NCI-H128 (cell line): Measurements from ENCODE around the gene TMUB1.

Experiments used
- DNase-seq: peaks from one replicate; lab custom pipeline; 2025; ENCODE audit not compliant: unreplicated experiment; lab: John Stamatoyannopoulos, UW

Gene TMUB1

DNA sequence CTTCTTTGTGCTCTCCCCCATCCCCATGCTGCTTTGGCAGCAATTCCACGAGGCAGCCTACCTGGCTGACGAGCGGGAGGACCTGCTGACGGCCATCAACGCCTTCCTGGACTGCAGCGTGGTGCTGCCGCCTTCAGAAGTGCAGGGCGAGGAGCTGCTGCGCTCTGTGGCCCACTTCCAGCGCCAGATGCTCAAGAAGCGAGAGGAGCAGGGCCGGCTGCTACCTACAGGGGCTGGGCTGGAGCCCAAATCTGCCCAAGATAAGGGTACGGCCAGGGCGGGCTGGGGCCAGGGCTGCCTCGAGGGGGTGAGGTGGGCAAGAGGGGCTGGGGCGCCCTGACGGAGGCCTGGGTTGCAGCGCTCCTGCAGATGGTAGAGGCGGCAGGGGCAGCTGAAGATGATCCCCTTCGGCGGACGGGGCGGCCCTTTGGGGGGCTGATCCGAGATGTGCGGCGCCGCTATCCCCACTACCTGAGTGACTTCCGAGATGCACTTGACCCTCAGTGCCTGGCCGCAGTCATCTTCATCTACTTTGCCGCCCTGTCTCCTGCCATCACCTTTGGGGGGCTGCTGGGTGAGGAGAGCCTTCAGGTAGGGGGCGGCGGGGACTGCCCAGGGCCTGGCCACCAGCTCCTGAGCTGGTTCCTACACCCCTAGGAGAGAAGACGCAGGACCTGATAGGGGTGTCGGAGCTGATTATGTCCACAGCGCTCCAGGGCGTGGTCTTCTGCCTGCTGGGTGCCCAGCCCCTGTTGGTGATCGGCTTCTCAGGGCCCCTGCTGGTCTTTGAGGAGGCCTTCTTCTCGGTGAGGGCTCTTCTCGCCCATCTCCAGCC, 12.0 kb downstream of the TMUB1 start:
- DNase-seq, result no peak

DNA sequence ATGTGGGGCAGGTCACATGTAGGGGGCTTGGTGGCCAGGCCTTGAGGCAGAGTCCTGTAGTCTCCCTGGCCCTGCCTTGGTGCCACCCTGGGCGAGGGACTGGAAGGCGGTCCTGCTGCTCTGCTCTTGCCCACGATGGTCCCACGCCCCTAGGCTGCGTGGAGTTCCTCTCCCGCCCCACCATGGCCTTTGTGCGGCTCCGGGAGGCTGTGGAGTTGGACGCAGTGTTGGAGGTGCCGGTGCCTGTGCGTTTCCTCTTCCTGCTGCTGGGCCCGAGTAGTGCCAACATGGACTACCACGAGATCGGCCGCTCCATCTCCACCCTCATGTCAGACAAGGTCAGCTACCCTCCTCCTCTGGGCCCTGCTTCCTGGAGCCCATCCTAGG, 12.7 kb downstream of the TMUB1 start:
- no peak for DNase-seq

DNA sequence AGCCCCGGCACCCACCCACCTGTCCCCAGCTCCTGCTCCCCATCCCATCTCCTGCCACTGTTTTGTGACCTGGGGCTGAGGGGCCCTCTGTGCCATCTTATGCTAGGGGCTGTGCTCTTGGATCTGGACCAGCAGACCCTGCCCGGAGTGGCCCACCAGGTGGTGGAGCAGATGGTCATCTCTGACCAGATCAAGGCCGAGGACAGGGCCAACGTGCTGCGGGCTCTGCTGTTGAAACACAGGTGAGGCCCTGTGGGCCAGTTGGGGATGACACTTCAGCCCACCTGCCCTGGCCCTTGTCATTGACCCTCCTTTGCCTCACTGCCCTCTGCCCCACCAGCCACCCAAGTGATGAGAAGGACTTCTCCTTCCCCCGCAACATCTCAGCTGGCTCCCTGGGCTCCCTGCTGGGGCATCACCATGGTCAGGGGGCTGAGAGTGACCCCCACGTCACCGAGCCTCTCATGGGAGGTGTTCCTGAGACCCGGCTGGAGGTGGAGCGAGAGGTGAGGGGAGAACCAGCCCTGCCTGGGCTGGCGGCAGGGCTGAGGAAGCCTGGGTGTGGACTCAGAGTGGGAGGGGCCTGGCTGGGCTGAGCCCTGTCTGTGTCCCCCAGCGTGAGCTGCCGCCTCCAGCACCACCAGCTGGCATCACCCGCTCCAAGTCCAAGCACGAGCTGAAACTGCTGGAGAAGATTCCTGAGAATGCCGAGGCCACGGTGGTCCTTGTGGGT, 13.3 kb downstream of the TMUB1 start:
- no peak for DNase-seq

DNA sequence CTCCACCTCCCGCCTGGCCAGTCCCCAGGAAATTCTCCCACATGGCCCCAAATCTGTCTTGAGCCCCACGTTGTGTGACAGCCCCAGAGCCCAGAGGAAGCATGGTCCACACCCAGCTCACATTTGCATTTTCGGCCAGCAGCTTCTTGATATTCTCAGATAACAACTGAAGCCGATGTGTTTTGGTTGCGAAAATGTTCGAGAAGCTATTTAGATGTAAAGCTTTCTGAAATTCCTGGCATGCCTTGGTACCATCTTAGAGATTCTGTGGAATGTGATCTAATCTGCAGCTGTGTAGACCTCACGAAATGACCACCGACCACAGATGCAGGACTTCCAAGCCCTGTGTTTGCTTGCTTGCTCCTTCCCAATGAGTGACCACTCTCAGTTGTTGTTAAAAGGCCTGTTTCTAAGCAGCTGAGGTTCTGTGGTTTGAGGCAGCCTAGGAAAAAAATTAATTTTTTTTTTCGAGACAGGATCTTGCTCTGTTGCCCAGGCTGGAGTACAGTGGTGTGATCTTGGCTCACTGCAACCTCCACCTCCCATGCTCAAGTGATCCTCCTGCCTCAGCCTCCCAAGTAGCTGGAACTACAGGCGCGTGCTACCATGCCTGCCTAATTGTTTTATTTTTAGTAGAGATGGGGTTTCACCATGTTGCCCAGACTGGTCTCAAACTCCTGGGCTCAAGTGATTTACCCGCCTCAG, 15.1 kb downstream of the TMUB1 start:
- no peak for DNase-seq

DNA sequence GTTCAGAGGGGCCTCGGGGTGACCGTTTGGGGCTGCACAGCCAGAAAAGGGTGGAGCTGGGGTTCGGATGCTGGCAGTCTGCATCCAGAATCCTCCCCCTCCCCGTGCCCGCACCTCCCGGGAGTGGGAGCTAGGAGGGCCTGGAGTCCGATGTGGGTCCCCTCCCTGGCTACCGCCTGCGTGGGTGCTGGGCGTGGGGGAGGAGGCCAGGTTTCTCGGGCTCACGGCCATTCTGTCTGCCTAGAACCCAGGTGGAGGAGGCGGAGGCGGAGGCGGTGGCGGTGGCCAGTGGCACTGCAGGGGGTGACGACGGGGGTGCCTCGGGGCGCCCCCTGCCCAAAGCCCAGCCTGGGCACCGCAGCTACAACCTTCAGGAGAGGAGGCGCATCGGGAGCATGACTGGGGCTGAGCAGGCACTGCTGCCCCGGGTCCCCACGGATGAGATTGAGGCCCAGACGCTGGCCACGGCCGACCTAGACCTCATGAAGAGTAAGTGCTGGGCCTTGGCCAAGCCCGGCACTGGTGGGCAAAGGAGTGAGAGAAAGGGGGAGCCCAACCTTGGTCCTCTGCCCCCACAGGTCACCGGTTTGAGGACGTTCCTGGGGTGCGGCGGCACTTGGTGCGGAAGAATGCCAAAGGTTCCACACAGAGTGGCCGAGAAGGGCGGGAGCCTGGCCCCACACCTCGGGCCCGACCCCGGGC, 16.9 kb downstream of the TMUB1 start:
- DNase-seq, result no peak

DNA sequence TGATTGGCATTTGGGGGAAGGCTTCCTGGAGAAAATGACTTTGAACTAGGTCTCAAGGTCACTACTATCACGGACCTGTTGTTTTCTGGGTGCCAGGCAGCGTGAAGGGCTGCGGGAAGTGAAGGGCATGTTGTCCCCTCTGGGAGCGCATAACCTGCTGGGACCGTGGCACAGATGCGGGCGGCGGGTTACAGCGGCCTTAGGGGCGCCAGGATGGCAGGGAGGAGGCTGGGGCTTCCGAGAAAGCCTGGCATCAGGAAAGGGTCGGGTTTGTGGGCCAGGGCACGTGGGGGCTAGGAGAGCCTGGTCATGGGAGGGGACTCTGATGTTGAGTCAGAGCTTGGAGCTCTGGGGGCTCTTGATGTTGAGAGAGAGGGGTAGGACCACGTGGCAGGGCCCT, 17.8 kb downstream of the TMUB1 start:
- DNase-seq, result no peak

DNA sequence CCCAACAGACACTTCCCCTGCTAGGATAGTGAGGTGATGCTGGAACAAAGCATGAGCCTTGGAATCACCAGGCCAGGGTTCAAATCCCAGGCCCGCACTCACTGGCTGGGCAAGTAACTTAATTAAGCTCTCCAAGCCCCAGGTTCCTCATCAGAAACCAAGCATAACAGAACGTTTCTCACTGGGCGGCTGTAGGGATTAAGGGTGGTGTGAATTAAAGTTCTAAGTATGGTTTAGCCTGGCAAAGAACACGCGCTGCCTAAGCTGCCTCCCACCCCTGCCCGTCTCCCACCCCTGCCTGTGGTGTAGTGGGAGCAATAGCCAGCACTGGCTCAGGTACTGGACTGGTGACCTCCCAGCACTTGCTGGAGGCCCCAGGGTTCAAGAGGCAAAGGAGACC, 18.3 kb downstream of the TMUB1 start:
- no peak for DNase-seq

DNA sequence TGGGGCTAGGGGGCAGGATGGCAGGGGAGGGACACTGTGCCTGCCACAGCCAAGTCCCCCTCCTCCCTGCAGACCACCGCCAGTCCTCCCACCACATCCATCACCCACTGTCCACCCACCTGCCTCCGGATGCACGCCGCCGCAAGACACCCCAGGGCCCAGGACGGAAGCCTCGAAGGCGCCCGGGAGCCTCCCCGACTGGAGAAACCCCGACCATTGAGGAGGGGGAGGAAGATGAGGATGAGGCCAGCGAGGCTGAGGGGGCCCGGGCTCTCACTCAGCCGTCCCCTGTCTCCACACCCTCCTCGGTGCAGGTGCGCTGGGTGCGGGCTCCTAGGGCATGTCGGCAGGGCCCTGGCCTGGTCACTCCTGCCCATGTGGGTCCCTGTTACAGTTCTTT, 18.8 kb downstream of the TMUB1 start:
- DNase-seq, result no peak

DNA sequence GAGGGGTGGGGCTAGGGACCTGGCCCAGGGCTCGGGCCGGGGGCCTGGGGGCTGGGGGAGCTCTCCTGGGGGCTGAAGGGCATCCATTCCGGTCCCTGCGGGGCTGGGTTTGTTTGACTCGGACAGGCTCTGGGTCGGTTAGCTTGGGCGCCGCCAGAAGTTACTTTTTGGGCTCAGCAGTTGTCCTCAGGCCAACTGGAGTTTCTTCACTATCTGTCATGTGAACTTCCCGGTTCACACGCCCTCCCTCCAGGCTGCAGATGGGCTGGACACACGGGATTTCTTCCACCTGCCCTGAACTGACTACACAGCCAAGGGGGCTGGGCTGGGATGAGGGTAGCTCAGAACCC, 20.1 kb downstream of the TMUB1 start:
- no peak for DNase-seq

DNA sequence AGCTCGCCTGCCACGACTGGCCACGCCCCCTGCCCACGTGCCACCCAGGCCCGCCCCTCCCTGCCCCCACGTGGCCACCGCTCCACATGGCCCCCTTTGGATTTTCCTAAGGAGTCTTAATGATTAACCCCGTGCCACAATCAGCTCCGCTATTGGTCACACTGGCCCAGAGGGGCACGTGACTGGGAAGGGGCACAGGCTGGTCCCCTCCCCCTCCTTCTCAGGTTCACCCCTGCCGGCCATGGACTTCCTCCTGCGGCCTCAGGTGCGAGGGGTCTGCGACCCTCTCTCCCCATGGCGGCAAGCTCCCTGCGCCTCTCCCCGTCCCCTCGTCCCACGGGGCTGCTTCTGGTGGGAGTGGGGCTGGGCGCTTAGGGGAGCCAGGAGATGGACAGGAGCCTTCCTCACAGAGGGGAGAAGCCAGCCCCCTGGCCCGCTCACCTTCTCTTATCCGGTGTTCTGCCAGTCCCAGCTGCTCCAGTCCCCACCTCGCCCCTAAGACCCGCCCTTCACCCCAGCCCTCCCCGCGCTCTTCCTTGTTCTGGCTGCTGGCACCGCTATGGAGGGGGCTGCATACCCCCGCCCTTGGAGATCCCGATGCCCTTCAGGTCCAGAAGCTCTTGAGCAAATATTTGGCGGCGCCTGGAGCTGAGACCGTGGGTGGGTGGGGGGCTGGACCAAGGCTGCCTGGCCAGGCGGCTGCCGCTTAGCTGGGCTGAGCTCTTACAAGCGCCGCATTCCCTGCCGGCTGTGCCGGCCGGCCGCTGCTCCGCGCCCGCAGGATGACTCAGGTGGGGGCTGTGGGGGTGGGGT, 20.7 kb downstream of the TMUB1 start:
- no peak for DNase-seq

DNA sequence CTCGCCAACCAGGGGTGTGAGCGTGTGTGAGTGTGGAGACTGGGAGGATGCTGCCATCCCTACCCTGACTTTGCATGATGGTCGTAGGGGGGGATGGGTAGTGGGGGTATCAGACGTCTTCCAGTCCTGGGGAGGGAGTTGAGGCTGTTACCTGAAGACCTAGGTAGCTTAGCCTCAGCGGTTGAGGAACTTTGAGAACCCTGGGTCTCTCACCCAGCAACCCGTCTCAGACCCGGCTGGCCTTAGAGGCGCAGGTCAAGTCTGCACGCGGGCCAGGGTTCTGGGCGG, 21.2 kb downstream of the TMUB1 start:
- no peak for DNase-seq

DNA sequence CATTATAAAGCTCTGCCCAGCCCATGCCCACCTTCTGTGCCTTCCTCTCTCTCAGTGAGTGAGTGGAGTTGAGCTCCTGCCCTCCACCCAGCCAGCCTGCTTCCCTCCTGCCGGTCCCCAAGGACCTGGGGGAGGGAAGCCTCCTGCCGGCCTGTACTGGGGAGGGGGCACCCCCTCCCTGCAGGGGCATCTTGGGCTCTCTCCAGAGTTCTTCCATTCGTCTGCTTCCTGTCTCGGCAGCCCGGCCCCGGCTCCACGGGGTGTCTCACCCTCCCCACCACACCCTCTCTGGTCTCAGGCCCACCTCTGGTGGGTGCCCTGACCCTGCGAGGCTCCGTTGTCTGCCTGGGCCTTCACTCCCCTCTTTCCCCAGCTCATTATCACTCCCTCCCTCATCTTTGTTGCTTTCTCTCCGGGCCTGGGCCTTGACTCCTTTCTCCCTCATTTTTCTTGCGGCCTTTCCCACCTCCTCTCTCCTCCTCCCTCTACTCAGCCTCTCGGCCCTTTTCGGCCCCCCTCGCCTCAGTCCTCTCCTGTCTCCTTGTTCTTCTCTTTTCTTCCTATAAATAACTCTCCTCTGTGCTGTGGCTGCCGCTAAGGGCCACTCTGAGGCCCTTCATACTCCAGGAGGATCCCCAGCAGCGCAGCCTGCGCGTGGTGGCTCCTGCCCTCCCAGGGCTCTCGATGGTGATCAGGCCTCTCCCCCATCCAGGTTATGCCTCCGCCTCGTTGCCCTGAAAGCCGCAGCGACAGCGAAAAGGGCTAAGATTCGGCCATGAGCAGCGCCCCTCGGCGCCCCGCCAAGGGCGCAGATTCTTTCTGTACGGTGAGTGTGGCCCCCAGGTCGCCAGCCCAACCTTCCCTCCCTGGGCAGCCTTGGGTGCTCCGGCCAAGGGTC, 21.8 kb downstream of the TMUB1 start:
- no peak for DNase-seq

DNA sequence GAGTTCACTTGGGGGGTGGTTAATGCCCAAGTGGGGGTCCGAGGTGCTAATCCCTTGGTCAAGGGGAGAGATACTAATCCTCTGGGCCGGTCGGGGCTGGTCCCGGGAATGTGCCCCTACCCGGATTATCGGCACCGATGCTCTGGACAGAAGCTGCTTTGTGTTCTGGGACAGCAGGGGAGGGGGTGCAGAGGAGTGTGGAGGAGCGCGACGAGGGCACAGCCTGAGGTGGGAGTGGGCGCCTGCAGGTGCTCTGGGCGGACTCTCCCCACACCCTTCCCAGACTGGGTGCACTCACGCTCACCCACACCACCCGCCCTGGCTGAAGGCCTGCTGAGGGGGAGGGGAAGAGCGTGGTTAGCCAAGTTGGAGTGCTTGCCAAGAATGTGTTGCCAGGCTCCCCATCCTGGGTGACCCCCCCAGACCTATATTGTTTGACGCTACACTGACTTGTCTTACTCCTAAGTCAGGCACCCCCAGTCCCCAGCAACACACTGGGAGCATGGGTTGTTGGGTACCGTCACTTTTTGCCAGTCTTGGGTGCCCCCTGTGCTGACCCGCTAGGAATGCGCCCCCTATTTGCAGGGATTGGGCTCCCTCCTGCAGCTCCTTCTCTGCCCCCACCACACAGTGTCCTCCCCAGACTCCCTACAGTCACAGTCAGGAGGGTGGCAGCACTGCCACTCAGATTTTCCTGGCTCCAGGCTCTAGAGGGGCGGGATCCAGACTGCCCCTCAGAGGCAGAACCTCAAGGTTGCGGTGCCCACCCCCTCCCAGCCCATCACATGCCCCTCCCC, 22.7 kb downstream of the TMUB1 start:
- DNase-seq, result no peak

DNA sequence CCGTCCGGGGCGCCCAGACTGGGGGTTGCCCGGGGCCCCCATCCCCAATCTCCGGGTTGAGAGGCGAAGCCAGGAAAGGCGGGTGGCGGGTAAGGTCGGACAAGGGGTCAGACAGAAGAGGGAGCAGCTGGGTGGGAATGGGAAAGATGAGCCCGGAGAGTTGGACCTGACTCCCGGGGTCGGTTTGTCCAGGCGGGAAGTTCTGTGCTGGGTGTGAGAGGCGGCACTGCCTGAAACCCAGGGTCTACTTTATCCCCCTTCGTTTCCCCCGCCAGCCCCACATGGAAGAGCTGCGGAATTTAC, 23.2 kb downstream of the TMUB1 start:
- no peak for DNase-seq

DNA sequence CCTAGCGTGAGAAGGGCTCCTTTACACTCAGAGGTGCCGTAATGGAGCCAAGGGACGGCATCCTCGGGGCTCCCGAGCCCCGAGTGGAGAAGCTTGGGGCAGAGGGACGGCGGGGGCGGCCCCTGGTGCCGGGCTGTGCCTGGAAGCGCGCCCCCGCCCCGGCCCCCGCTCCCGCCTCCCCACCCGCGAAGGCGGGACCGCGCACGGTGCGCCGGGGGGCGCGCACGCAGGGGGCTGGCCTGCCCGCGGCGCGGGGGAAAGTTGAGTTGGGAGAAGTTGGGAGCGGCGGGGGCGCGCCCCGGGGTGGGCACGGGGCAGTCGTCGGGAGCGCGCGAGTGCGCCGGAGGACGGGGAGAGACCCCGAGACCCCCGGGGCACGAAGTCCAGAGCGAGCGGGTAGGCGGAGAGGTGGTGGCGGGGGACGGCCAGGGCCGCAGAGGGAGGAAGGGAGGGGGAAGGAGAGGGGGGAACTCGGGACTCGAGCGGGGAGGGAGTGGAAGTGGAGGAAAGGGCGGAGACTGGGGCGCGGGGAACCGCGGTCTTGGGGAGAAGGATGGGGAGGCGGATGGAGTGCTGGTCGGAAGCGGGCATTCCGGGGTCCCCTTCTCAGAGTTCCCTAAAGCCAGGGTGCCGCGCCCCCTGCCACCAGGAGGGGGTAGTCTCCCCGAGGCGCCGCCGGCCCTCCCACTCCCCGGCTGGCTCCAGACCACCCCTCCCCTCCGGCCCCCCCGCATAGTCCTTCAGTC, 23.8 kb downstream of the TMUB1 start, which contains the start of gene SLC4A2:
SLC4A2 (plus strand) TSS at position 223 of the 746 bp plus-strand sequence. CDS start 2,399 bp downstream, outside the sequence.
- peak; percentile 27 for DNase-seq

DNA sequence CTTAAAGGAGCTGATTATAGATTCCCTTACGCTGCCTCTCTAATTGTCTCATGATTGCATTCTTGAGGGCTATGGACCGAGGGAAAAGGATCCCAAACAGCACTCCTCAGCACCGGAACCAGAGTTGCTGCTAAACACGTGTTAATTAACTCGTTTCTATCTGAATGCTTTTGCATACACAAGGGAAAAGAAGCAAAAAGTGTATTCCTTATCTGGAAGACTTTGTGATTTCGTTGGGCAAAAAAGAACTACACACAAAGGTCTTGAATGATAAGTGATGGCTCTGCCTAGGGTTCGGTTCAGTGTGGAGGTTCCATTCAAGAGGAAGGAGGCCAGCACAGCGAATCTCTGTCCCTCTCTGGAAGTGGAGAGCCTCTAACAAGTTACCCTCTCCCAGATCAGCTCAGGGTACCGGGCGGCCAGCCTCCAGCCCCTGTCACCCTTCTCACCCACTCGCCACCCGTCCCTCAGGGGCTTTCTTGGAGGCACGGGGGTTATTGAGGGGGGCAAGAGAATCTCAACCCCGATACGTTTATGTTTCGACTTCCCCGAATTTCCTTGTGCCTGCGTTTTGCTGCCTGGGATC, 24.4 kb downstream of the TMUB1 start:
- DNase-seq, result no peak

DNA sequence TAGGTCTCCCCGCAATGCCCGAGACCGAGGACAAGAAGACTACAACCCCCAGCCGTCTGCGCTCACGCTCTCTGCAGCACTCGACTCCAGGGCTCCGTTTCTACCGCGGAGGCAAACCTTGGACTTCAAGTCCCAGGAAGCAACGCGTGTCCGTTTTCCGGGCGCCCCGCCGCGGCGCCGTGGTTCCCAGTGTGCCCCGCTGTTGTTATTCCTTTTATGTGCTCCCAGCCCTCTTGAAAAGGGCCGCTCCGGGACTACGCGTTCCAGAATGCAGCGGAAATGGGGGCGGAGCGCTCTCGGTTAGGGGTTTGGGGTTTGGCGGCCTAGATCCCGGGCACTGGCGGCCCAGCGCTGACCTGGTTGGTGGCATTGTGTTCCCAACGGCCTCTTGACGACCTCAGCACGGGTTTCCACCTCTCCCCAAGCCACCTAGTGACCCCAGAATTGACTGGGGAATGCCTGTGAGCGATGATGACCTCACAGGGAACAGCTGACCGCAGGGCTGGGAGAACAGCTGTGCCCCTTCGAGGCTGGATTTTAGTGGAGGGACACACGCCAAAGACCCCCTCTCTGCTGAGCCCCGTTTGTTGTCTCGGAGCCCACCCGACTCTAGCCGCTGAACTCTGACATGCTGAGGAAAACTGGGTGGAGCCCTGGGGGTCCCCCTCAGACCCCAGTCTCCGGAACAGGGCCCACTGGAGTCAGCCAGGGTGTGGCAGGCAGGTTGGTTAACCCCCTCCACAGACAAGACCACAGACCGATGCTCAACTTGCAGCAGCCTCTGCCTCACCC, 25.1 kb downstream of the TMUB1 start:
- peak; percentile 98 for DNase-seq
